Epithelial cell of esophagus (primary cell): ENCODE measurements around the gene LDB2.
A peak's percentile ranks its signal among the peaks of the same experiment; 100 is the strongest.

Source experiments
- DNase-seq: peaks from one replicate; pipeline ENCODE4 v3.0.0; 2010; ENCODE audit warnings: low read depth
- H3K4me3 ChIP-seq: 2 replicates; pipeline ENCODE4 v1.5.1; 2011; ENCODE audit warnings: mild to moderate bottlenecking, low read length, control low read depth
- TF ChIP-seq, protein P1 (sequence below): IDR thresholded peaks from 2 replicates; pipeline ENCODE4 v1.5.1; 2011; ENCODE audit warnings: low read depth, mild to moderate bottlenecking, low read length, control low read depth, inconsistent platforms; ENCODE audit not compliant: insufficient read depth; ENCODE audit errors: missing control alignments

Gene LDB2

DNA sequence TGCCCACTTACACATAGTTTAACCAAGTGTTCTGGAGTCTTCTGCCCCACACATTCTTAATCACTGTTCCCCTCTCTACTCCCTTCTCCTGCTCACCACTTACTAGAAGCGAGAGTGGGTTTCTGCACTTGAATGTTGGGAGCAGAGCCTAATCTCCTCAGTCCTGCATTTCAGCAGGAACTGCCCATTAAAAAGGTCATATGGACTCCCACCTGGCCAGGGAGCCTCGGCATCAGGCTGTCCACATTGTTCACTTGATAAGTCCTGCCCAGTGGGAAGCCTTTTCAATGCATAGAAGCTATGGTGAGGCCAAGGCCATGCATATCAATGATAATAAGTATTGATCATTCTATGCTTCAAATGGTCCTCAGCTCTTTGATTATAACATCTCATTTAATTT lies 144.3 kb downstream of the LDB2 start:
- H3K4me3 ChIP-seq: no peak overlapping the region
- no peak for DNase-seq
- TF ChIP-seq, protein P1, sequence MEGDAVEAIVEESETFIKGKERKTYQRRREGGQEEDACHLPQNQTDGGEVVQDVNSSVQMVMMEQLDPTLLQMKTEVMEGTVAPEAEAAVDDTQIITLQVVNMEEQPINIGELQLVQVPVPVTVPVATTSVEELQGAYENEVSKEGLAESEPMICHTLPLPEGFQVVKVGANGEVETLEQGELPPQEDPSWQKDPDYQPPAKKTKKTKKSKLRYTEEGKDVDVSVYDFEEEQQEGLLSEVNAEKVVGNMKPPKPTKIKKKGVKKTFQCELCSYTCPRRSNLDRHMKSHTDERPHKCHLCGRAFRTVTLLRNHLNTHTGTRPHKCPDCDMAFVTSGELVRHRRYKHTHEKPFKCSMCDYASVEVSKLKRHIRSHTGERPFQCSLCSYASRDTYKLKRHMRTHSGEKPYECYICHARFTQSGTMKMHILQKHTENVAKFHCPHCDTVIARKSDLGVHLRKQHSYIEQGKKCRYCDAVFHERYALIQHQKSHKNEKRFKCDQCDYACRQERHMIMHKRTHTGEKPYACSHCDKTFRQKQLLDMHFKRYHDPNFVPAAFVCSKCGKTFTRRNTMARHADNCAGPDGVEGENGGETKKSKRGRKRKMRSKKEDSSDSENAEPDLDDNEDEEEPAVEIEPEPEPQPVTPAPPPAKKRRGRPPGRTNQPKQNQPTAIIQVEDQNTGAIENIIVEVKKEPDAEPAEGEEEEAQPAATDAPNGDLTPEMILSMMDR: no peak

DNA sequence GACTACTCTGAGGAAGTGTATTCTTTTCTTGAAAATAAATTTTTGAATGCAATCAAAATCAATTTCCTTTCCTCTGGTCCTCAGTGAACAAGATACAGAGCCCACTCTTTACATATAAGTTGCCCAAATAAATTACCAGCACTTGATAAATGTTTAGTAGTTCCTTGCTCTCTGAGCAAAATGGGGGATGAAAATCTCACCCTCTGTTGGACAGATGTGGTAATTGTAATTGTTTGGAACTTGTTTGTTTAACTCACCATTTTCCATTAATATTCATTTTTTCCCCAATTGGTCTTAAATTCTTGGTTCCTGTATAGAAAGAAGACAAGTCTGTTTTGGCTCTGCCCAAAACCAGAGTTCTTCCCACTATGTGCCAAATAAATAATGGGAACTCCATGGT lies 146.3 kb downstream of the LDB2 start:
- peak; percentile 1 for DNase-seq
- TF ChIP-seq, protein P1: no peak
- no peak overlapping the region for H3K4me3 ChIP-seq

DNA sequence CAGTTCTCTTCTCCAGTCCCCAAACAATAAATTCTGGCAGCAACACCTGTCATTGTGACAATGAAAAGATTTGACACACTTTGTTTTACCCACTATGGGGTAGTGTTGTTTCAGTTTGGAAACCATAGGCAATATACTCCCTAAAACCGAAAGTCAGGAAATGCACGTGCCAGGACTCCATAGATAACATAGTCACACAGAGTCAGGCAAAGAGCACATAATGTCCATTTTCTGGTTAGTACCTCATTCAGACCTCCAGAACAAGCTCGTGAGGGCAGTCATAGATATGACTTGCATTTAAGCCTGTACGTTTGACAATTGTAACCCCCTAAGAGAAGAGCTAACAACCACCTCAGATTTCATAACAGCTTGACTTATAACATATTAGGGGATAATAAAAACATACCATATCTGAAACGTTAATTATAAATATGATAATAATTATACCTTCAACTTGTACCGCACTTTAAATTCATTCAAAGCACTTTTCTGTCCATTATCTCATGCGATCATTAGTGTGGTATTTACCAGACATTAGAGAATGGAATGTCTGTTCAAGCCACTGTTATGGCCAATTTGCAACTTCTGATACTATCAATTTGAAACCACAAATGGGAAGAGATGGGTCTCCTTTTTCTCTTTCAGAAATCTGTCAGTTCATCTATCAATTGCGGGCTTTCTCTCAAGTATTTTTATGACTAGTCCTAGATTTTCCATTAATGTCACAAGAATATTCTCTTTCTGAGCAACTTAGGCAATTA lies 147.4 kb downstream of the LDB2 start:
- TF ChIP-seq, protein P1: no peak
- DNase-seq: no peak
- no peak overlapping the region for H3K4me3 ChIP-seq

DNA sequence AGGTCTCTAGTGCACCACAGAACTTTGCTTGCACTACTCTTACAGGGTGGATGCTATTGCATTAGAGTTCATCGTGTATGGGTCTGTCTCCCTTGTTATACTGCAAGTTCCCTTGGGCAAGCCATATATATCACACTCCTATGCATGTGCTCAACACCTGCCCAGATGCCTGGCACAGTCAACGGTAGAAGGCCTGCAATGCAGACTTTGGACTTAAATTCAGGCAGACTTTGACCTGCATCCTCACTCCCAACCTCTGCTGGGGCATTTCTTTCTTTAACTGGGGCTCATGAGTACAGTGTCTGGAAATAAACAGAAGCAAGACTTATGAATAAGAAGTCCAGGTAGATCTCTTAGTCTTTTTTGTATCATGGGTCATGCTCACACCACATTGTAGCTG lies 148.2 kb downstream of the LDB2 start:
- no peak overlapping the region for H3K4me3 ChIP-seq
- no peak for DNase-seq
- TF ChIP-seq, protein P1: no peak

DNA sequence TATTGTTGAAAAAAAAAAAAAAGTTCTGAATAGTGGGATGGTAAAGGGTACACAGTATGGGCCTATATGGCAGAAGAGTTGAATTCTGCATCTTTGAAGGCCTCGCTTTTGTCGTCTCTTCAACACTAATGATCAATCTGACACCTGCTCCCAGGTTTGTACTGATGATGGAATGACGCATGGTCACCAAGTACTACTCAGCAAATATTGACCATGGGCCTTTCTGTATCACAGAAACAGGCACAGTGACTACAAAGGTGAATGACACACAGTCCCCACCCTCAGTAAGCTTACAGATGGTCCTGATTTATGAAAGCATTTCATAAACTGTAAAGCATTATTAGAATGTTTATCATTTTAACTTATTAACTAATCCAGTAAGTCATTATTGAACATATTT lies 152.6 kb downstream of the LDB2 start:
- DNase-seq: no peak
- H3K4me3 ChIP-seq: no peak overlapping the region
- TF ChIP-seq, protein P1: no peak

DNA sequence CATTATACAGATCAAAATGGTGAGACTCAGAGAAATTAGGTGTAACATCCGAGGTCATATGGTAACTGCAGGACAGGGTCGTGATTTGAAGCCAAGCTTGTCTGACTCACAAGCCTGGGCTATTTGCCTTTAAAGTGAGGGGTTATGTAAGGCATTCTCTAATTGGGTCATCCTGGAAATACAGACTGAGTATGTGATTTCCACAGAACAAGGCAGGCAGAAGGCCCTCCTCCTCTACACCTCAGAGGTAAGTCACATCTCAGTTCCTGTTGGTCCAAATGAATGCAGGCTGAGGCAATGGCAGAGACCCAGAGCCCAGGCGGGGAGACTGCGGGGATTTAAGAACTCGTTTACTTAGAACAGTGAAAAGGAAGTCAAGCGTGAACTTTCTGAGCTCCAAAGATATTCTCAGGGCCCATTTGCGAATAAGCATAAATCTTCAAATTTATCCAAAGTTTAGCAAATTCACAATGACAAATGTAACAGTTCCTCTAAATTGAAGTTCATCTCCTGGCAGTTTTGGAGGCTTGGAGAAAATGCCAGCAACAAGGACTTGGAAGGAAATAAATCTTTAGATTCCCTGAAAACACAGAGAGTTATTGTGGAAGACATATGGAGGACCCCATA lies 153.3 kb downstream of the LDB2 start:
- TF ChIP-seq, protein P1: no peak
- DNase-seq: no peak
- H3K4me3 ChIP-seq: no peak overlapping the region
